H1 (cell line): Measurements from ENCODE around the gene ISLR2.
"Not testable (repeated sequence)": the region's sequence is repeated elsewhere in the genome, so short reads cannot be mapped to it uniquely, and the experiment has no call there.

Experiments
- EGR1 ChIP-seq: IDR thresholded peaks from 2 replicates; pipeline ENCODE4 v1.6.1; 2011; ENCODE audit warnings: low read depth, low read length, borderline replicate concordance
- EP300 ChIP-seq, 2 experiments: IDR thresholded peaks; 1 replicate in 1 of 2; 2 replicates in 1 of 2; pipeline ENCODE4 v1.6.1; 2011 to 2012; ENCODE audit warnings: low read depth in 2 of 2, low read length in 2 of 2, mild to moderate bottlenecking in 2 of 2, borderline replicate concordance in 1 of 2, inconsistent platforms in 1 of 2, moderate library complexity in 1 of 2
- RFX5 ChIP-seq: IDR thresholded peaks from 2 replicates; pipeline ENCODE4 v1.6.1; 2011; ENCODE audit warnings: low read depth, low read length, improper control_type of control experiment, borderline replicate concordance
- TF ChIP-seq, protein P1 (sequence below): IDR thresholded peaks from 2 replicates; pipeline ENCODE4 v1.6.1; 2011; ENCODE audit warnings: low read length, improper control_type of control experiment
- TF ChIP-seq, protein P2 (sequence below), 3 experiments: IDR thresholded peaks; 1 replicate in 2 of 3; 2 replicates in 1 of 3; pipeline versions ENCODE4 v1.5.1 to v1.6.1; 2011; ENCODE audit warnings: low read length in 3 of 3, mild to moderate bottlenecking in 3 of 3, inconsistent platforms in 2 of 3, low read depth in 1 of 3, moderate library complexity in 1 of 3; ENCODE audit not compliant: insufficient read depth in 1 of 3; ENCODE audit errors: control extremely low read depth in 1 of 3

DNA sequence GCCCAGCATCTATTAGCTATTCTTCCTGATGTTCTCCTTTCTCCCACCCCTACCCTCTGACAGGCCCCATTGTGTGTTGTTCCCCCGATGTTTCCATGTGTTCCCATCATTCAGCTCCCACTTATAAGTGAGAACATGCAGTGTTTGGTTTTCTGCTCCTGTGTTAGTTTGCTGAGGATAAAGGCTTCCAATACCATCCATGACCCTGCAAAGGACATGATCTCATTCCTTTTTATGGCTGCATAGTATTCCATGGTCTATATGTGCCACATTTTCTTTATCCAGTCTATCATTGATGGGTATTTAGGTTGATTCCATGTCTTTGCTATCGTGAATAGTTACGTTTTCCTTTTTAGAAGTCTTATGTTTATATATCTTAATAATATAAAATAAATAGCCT is 30.0 kb downstream of the ISLR2 start:
- TF ChIP-seq, protein P1, sequence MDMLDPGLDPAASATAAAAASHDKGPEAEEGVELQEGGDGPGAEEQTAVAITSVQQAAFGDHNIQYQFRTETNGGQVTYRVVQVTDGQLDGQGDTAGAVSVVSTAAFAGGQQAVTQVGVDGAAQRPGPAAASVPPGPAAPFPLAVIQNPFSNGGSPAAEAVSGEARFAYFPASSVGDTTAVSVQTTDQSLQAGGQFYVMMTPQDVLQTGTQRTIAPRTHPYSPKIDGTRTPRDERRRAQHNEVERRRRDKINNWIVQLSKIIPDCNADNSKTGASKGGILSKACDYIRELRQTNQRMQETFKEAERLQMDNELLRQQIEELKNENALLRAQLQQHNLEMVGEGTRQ = not testable (repeated sequence)
- TF ChIP-seq, protein P2, sequence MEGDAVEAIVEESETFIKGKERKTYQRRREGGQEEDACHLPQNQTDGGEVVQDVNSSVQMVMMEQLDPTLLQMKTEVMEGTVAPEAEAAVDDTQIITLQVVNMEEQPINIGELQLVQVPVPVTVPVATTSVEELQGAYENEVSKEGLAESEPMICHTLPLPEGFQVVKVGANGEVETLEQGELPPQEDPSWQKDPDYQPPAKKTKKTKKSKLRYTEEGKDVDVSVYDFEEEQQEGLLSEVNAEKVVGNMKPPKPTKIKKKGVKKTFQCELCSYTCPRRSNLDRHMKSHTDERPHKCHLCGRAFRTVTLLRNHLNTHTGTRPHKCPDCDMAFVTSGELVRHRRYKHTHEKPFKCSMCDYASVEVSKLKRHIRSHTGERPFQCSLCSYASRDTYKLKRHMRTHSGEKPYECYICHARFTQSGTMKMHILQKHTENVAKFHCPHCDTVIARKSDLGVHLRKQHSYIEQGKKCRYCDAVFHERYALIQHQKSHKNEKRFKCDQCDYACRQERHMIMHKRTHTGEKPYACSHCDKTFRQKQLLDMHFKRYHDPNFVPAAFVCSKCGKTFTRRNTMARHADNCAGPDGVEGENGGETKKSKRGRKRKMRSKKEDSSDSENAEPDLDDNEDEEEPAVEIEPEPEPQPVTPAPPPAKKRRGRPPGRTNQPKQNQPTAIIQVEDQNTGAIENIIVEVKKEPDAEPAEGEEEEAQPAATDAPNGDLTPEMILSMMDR (IDR thresholded peaks at IDR 0.05; ENCODE audit: control extremely low read depth in 1 of 3, insufficient read depth in 1 of 3, low read depth in 1 of 3, low read length in 3 of 3) = not testable (repeated sequence)
- not testable (repeated sequence) for TF ChIP-seq EGR1; RFX5; EP300 (IDR thresholded peaks at IDR 0.05; ENCODE audit: borderline replicate concordance in 1 of 2, low read depth in 2 of 2, low read length in 2 of 2)
